GM19193 (cell line): ENCODE results near the gene AKIP1.

ENCODE experiments used
- POLR2A ChIP-seq: IDR thresholded peaks from 4 replicates; pipeline ENCODE4 v1.6.1; 2011; ENCODE audit not compliant: insufficient read depth, insufficient read length; ENCODE audit errors: extremely low read depth

The AKIP1 gene

DNA sequence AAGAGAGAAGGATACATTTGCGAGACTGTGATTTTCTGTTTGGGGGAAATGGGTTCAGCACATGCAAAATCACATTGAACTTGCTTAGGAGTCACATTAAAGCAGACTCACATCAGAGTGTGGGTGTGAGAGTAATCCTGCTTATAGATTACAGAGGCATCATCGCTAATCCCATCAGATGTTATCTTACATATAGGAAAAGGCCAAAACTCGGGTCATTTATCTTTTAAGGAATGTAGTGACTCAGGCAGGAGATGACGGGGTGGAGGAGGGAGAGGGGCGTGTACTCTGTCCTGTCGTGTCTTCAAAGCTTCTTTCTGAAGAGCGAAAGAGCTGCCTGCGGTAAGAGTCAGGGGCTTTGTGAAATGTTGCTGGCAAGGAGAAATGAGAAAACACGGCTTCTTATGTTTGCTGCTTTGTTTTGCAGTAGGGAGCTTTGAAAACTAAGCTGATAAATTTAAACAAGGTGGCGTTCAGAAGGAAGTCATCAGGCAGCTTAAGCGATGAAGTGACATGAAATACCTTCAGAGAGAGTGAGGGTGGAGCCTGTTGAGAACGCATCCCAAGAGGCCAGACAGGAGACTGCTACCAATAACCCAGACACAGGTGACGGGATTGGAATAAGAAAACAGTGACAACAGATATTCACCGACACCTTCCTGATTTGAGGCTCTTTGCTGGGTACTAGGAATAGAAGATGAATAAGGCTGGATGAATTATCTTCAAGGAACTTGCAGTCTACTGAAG, 23.9 kb downstream of the AKIP1 start:
- no peak for TF ChIP-seq POLR2A

DNA sequence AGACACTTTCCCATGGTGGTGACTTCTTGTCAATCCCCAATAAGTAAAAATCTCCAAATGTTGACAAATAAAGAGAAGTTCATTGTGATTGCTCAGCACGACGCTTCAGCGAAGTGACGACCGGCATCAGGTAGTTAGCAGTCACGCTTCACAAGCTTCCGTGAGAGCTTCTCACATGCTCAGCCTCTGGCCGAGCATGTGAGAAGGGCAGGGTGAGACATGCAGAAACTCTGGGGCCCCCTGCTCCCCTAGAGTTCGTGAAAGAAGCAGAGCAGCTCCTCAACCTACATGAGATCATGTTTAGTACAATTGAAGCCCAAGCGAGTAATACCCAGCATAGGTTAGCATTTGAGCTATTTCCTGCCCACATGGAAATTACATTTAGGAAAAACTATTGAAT, 26.2 kb downstream of the AKIP1 start:
- no peak for TF ChIP-seq POLR2A

DNA sequence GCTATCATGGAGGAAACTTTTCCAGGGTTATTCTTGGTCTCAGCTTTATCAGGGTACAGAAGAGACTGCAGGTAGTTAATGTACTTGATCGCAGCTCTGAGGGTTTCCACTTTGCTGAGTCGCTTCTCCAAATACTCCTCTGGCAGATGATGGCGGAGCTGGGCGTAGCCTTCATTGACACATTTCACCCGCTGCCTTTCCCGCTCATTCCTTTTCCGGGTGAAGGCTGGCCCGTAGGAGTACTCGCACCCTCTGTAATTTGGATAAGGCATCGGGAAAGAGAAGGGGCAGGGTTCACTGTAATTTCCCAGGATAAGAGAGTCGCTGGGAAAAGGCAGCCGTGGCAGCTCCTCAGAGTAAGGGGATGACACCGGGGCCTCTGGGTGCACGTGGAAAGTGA, 26.7 kb downstream of the AKIP1 start:
- TF ChIP-seq POLR2A: no peak

DNA sequence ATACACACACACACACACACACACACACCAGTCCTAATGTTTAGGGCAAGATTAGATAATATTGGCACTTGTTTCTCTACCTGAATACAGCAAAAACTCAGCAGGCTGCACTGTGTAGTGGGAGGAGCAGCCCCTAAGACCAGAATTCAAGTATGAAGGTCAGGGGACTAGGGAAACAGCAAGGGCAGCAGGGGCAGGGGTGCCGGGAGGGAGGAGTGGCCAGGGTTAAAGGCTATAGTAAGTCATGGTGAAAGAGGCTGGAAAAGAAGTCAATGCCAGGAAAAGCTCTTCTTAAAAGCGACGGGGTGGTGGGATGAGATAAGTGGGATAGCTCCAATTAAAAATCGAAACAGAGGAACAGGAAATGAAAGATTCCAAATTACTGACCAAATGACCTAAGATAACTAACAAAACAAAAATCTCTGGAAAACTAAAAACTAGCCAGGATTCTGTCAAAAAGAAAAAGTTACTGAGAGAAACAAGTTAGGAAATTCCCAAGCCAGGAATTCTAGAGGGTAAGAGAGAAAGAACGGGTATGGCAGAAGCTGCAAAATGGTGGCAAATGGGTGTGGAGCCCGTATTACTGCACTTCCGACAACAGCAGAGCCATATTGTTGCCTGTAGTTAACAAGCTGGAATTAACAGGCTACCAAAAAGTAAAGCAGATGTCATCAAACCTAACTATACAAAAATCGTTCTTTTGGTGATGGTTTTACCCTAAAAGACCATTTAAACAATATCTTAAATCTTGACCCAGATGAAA, 30.5 kb downstream of the AKIP1 start:
- no peak for TF ChIP-seq POLR2A

DNA sequence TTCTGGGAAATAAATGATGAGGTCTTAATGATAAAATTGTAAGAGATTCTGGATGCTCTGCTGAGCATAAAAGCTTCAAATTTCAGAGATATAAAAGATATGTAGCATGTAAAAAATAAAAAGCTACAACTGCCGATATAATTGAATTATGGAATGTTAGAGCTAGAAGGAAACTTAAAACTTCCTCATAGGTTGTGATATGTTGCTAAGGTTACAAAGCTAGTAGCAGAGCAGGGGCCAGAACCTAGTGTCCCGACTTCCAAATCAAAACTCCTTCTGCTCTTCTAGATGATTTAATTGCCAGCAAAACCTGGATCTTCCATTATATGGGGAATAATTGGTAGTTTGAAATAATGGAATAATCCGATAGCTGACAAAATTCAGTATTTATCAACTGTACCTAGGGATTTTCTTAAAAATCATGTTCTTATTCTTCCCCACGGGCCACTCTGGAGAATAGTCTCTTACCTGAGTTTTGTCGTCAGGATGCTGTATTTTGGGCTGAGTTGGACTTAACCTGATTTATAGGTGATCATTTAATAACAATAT, 31.6 kb downstream of the AKIP1 start, which contains the start of gene ASCL3:
Gene ASCL3, minus strand, starts transcription at position 499 of the 549 bp plus-strand sequence. CDS start 4,855 bp downstream, outside the sequence.
- no peak for TF ChIP-seq POLR2A

DNA sequence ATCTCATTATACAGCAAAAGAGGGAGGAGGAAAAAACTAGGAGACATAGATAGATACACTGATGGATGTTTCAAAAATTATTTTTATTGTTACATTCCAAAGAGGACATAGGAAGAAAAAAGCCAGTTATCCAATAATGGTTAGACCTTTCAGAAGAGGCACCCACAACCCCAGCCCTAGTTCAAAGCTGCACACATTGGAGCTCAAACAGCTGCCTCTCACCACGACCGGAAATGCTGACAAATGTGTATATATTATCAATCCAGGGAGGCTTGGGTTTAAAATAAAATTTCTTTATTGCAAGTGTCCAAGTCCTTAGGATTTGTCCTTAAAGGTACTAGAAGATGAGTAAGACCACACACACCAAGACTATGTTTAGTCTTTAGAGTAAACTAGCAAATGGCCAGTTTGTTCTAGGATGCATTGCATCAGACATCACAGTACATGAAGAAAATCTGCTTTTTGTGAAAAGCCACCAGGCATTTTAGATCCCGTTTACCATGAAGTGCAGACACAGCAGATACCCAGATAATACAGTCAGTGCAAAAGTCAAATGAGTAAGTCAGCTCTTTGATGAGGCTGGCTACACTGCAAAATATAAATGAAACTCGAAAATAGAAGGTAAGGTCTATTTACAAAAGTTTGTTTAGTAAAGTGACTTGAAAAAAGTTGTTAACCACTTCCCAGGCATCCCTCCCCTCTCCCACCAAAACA, 36.4 kb downstream of the AKIP1 start:
- no peak for TF ChIP-seq POLR2A

DNA sequence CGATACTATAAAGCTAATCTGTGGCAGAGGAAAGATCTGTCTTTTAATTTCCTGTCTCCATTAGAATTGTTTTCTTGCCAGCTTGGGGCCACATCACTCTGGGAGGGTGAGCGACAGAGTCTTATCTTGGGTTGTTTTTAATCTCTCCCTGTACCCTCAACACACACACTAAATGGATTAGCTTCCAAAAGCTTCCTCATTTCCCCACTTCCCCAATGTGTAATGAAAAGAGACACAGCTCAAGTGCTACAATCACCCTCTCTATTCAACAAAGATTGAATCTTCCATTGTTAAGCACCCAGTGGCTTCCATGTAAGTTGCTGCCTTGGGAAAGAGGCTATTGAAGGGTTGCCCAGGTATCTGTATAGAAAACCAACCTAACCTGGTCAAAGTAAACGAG, 37.9 kb downstream of the AKIP1 start:
- TF ChIP-seq POLR2A: no peak

DNA sequence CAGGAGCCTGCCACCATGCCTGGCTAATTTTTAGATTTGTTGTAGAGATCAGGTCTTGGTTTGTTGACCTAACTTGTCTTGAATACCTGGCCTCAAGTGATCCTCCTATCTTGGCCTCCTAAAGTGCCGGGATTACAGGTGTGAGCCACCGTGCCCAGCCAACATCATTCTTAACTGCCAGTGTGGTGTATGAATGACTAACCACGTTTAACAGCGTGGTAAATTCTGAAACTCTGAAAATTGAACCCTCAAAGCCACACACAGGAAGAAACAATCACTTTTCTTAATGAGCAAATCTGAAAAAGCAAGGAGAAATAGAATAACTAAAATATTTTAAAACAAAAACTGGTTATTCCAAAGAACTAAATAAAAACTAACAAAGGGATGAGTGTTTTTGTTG, 45.9 kb downstream of the AKIP1 start:
- no peak for TF ChIP-seq POLR2A

DNA sequence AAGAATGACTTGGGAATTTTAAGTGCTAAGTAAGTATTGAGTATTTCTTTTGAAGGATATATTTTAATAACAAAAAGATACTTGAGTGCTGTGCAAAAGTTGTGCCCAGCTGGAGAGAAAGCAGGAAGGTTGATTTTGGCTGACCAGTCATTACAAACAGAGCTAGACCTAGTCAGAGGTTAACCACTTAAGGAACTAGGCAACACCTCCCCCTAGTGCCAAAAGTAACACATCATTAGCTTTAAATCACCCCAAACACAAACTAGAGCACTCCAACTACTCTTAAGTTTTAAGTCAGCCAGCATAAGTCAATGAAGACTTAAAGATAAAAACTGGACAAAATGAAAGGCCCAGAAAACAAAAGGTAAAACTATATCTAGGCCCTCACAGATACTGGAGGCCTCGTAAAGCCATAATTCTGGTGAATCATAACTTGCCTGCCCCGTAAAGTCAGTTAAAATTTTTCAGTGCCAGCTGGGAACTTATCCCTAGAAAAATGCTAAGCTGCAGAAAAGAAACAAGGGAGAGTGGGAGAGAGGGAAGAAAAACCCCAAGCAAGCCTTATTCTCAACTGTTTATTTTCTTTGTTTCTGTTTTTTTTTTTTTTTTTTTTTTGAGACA, 48.7 kb downstream of the AKIP1 start:
- no peak for TF ChIP-seq POLR2A

DNA sequence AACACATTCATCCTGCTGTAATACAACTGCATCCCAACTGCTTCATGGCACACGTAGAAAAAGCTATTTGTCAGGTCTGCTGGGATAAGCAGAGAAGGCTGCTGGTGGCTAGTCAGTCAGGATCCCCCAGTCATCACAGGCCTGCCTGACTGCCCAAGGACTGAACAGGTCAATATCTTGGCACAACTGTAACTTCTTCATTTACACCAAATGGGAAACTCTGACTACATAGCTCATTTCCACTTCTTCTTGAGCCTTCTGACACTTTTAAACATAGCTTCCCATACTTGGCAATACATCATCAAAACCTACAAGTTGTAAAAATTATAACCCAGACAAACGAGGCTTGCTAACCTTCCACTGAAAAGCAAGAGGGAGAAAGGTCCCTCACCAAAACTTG, 50.4 kb downstream of the AKIP1 start:
- TF ChIP-seq POLR2A: no peak

DNA sequence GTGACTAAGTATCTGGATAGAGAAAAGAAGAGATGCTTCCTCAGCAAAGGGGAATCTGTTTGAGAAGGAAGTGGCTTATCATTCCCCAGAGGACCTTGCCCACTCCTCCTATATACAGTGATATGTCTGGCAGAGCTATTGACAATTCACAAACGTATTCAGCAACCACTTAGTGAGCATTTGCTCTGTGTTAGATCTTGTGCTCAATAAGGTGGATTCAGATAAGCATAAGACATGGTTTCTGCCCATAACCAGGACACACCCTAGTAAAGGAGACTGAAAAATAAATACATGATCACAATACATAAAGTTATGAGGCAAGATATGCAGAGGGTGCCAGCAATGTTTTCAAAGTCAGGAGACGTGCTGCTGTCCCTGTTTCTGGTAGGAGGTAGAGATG, 51.9 kb downstream of the AKIP1 start:
- TF ChIP-seq POLR2A: no peak

DNA sequence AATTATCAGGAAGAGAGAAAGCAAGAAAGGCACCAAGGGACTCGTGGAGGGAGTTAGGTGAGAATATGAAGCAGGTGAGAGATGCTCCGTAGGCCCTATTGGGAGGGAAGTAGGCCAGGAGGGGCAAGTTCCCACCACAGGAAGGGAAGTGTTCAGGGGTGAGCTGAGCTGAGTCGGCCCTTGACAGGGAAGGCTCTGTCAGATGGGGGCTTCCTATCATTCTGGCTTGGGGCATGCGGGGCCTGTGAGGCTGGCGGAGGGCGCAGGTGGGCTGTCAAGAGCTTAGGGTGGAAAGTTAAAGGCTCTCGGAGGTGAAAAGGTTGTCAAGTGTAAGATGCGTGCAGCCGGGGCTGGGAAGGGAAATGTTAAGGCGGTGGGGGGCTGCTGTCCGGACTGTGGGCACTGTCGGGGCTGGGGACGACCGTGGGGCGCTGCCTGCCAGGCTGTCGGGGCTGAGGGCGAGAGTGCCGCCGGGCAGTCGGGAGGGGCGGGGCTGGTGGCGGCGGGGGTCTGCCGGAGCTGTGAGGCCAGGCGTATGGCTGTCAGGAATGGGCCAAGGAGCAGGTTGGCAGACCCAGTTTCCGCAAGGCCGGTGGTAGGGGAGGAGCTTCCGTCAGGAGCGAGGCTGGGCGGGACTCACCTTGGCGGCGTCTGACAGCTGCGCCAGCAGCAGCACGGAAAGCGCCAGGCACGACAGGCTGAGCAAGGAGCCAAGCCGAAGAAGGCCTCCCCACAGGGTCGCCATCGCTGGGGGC, 52.8 kb downstream of the AKIP1 start:
- TF ChIP-seq POLR2A: no peak

DNA sequence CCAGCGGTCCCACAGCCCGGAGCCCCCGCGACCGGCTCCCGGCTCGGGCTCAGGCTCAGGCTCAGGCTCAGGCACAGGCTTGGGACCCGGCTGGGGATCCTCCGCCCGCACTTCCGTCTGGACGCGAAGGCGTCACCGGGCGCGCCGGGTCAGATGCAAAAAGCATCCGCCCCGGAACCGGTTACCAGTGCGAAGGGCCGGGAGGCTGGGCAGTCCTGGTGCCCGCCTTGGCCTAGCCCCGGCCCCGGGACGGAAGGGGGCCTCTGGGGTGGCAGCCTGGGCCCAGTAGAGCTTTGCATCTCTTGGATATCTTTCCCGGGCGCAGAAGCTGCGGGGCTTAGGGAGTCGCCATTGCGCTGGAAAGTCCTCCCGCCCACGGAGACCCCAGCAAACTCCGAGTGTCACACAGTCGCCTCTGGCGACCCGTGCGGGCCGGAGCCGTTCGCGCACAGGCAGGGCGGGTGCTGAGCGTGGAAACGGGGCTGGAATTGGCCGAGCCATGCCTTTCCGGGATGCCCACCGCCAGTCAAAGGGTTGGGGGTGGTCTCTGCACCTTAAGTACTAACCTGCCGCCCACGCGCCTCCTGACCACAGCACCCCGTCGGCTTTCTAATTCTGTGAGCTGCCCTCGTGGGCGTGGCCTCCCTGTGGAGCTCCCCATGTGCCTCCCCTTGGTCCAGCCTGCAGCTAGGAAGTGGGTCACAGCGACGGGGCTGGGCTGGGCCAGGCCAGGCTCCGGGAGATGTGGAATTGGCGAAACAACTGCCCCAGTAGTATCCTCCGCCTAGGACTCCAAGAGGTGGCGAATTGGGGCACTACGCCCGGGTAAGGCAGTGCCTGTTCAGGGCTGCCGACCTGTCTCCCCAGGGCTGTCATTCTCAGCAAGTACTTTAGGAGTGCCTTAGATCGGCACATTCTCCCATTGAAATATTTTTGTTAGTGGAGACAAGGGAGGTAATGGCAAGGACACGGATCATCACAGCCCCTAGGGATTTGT, 53.6 kb downstream of the AKIP1 start, which contains the start of gene TMEM9B:
Gene TMEM9B, minus strand, starts transcription at position 119 of the 997 bp plus-strand sequence. CDS start 129 bp downstream, outside the sequence.
- peak; percentile 90 for TF ChIP-seq POLR2A
